ENCODE results near the gene ANKS1B.

GRCh38 chr12:99278899-99279298 lies 705.8 kb downstream of the ANKS1B start:
- no peak for TF ChIP-seq CTCF (tag by site-specific recombination; IDR thresholded peaks at IDR 0.05)
- TF ChIP-seq ZNF747 (tag by site-specific recombination; IDR thresholded peaks at IDR 0.05), result no peak
- TF ChIP-seq OSR2 (tag by site-specific recombination; IDR thresholded peaks at IDR 0.05), result no peak
- TF ChIP-seq PATZ1 (tag by site-specific recombination; IDR thresholded peaks at IDR 0.05), result no peak
- no peak for TF ChIP-seq ZBTB7A (tag by site-specific recombination; IDR thresholded peaks at IDR 0.05; ENCODE audit: low read depth)
- no peak for TF ChIP-seq SP7 (tag by site-specific recombination; IDR thresholded peaks at IDR 0.05)
- no peak for TF ChIP-seq ZNF621 (tag by site-specific recombination; IDR thresholded peaks at IDR 0.05)
- no peak for TF ChIP-seq ZNF184 (tag by site-specific recombination; IDR thresholded peaks at IDR 0.05)

Measured in HEK293 (cell line).